Loucy (cell line): Measurements from ENCODE around the gene L2HGDH.

ENCODE experiments used
- CTCF ChIP-seq: fragments of 200-600 bp; sonication (generic); conservative IDR thresholded peaks from 2 replicates; pipeline ENCODE4 v1.5.1; 2014; ENCODE audit warnings: mild to moderate bottlenecking, antibody characterized with exemption, low read length
- EZH2phosphoT487 ChIP-seq: fragments of 200-600 bp; IDR thresholded peaks from 2 replicates; pipeline ENCODE4 v1.6.1; 2018; ENCODE audit warnings: antibody characterized with exemption, mild to moderate bottlenecking, moderate library complexity, borderline replicate concordance

DNA sequence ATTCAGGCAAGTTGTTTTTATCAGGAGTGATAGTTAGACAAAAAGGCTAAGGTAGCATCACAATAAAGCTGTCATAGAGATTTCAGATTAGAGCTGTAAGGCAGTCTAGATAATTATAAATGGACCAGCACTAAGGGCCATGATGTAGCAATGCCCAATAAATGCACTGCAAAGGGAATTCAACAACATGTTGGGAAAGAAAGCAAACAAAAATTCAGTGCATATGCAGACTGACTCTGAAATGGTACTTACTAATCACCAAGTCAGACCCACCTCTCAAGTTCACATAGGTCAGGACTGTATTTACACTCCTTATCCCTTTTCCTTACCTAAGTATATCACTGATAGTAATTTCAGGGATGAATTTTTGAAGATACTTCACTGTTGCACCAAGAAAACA, 47.0 kb downstream of the L2HGDH start:
- TF ChIP-seq EZH2phosphoT487 = no peak
- TF ChIP-seq CTCF = no peak
